Activated naive CD8-positive, alpha-beta T cell treated with anti-CD3 and anti-CD28 coated beads, Interleukin-2, amount 50 U/mL, for 16 hours (primary cell): ENCODE measurements around the gene RNASE2.
"Not testable (repeated sequence)": the region's sequence is repeated elsewhere in the genome, so short reads cannot be mapped to it uniquely, and the experiment has no call there.

Experiments
- DNase-seq: peaks from one replicate; pipeline ENCODE4 v3.0.0-alpha.2; 2020; ENCODE audit warnings: low read depth, low spot score

Gene RNASE2

DNA sequence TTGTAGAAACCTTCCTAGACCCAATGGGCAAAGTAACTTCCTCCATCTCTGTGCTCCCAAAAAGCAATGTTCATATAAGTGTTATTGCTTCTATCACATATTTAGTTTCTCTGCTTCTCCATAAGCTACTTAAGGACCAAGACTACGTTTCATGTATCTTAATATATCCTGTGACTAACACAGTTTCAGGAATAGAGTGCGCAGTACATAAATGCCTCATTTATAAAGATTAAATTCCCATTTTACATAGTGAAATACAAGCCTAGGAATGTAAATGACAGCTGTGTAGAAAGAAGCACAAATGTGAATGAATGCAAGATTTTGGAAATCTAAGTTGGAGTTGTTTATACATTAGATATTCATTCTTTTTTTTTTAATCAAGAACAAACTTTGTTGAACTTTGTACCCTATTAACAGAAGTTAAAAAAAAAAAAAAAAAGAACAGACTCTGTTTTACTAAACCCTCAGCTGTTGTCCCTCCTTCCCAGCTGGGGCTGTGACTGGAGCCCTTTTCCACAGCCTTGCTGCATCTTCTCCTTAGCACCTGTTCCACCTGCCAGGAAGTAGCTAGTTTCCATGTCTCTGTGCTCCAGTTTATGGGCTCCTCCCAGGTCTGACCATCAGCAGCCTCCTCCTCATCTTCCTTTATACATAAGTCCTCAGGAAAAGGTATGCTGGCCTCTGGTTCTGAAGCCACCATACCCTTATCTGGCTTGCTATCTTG lies 27.5 kb downstream of the RNASE2 start:
- no peak for DNase-seq

DNA sequence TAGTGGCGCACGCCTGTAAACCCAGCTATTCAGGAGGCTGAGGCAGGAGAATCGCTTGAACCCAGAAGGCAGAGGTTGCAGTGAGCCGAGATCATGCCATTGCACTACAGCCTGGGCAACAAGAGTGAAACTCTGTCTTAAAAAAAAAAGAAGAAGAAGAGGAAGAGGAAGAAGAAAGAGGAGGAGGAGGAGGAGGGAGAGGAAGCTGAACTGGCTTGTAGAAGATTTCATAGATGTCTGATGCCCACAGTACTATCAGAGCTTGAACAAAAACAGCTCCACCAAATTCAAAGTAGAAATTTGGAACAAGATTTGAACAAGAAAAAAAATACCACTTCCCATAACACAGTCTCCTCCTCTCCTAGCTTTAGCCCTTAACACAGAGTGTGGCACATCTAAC lies 30.4 kb downstream of the RNASE2 start:
- DNase-seq = not testable (repeated sequence)

DNA sequence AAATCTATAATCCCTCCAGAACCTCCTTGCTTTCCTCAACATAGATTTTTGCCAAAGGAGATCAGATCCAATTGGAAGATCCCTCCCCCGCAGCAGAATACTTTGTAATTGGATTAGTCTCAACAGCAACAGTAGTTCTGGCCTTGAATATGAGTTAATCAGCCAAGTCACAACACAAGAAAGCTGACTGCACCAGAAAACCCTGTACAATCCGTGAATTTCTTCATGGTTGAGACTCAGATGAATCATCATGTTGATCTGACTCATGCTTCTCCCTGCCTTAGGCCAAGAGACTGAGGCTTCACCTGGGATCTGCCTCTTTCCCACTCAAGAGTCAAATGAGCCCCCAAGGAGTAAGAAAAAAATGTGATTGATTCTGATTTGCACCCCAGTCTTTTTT lies 31.5 kb downstream of the RNASE2 start:
- DNase-seq = no peak

DNA sequence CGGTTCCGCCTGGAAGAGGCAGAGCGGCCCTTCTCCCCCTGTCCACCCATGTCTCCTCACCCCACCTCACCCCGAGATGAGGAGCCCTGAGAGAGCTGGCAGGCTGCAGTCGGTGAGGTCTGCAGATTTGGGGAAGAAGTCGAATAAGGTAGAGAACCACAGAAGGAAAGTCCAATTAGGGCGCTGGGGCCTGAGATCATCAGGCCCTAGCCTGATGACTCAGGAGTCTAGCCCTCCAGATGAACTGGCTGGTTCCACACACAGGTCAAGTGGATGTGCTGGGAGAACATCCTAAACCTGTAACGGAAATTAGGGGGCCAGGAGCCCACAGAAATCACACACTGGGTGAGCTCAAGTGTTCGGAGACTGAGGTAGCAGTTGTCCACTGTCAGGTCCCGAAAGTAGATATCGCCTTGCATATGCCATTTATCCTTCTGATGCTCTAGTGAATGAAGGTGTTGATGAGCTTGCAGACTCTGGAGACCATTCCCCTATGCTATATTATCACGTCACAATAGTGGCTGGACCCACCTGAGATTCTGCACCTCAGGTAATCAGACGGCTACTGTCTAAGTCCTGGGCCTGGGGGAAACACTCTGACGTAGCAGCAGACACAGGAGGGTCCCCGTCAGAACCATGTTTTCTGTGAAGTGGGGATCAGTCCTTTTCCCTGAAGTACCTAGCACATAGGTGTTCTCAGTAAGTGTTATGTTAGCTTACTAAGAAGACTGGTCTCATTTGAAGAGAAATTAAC lies 33.6 kb downstream of the RNASE2 start:
- no peak for DNase-seq

DNA sequence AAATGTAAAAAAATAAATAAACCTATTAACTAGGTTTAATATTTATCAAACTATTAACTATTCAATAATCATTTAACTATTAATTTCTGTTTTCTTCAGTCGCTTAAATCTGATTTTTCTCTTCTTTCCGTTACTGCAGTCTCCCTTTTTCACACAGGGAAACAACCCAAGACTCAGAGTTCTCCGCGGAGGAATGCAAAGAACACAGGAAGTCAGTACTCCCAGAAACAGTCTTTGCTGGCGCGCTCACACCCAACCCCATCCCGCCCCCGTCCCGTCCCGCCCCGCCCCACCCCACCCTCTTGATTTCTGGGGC lies 34.1 kb downstream of the RNASE2 start:
- no peak for DNase-seq

DNA sequence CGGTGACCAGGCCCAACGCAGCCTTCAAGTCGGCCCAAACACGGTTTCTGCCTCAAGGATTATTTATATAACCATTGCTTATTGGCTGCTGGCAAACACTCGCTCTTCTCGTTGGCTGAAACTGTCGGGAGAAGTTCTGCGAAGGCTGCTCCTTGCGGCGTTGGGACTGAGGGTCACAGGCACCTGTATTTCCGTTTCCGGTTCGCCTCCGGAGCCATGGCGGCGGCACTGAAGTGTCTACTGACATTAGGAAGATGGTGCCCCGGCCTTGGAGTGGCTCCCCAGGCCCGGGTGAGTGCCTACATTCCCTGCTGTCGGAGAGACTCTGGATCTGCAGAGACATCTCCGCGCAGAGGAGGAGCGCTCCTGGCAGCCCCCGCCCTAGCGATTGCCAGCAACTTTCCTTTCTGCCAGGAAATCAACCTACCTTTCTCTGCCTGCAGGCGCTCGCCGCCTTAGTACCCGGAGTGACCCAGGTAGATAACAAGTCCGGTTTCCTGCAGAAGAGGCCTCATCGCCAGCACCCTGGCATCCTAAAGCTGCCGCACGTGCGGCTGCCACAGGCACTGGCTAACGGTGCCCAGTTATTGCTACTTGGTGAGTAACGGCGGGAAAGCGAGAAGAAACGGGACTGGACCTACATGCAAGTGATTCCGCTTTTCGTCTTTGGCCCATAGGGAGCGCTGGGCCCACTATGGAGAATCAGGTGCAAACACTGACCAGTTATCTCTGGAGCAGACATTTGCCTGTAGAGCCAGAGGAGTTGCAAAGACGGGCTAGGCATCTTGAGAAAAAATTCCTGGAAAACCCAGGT lies 34.7 kb downstream of the RNASE2 start, which contains the start of gene METTL17:
Gene METTL17 (plus strand): TSS at position 194 of the 814 bp plus-strand sequence. CDS start 23 bp downstream, at position 217.
- peak; percentile 70 for DNase-seq

DNA sequence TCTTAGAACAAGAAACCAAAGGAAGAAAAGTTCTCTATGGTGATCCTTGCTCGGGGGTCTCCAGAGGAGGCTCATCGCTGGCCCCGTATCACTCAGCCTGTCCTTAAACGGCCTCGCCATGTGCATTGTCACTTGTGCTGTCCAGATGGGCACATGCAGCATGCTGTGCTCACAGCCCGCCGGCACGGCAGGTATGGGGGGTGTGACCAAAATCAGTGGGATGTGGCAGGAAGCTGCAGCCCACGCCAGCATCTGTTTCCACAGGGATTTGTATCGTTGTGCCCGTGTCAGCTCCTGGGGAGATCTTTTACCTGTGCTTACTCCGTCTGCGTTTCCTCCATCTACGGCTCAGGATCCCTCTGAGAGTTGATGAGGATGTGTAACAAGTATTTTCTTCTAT lies 41.2 kb downstream of the RNASE2 start:
- DNase-seq = no peak

DNA sequence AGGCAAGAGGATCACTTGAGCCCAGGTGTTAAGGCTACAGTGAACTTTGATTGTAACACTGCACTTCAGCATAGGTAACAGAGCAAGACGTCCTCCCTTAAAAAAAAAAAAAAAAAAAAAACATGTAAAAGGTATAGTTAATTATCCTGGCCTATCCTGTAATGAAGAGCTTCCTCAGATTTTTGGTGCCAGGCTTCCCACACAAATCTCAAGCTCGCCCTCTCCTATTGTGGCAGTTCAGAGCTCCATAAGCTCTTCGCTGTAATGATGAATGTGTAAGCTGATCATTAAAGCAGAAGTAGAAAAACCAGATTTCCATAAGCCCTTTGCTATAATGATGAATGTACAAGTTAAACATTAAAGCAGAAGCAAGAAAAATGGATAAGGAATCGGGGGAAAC lies 41.8 kb downstream of the RNASE2 start:
- no peak for DNase-seq

DNA sequence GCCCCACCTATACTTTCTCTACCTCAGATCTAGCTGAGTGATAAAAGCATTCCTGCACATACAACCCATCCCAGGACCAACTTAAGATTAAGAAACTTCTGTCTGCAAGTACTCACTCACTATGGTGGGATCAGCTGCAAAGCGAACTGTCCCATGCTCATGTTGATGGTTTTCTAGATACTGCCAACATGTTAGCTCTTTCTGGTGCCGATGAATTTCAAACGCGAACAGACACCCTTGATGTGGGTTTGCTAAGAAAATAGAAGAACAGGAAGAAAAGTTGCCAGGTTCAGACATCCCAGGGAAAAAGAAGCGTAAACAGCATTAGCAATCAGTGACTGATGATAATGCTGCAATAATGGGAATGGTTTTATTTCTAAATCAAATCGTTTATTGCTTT lies 42.3 kb downstream of the RNASE2 start:
- DNase-seq = no peak

DNA sequence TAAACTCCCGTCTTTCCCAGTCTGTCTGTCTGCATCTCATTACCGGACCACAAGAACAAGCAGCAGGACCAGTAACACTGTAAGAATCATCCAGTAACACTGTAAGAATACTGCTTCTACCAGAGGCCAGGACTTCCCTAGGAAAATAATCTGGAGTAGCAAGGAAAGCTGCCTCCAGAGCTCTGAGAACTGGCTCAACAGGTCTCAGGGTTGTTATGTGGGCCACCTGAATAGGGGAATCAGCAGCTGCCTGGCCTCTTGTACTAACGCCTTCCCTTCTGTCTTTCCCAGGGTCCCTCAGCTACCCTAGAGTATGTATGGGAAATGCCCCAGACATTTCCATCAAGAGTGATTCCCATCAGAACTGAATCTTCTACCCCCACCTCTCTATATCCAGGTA lies 42.9 kb downstream of the RNASE2 start:
- DNase-seq = no peak

DNA sequence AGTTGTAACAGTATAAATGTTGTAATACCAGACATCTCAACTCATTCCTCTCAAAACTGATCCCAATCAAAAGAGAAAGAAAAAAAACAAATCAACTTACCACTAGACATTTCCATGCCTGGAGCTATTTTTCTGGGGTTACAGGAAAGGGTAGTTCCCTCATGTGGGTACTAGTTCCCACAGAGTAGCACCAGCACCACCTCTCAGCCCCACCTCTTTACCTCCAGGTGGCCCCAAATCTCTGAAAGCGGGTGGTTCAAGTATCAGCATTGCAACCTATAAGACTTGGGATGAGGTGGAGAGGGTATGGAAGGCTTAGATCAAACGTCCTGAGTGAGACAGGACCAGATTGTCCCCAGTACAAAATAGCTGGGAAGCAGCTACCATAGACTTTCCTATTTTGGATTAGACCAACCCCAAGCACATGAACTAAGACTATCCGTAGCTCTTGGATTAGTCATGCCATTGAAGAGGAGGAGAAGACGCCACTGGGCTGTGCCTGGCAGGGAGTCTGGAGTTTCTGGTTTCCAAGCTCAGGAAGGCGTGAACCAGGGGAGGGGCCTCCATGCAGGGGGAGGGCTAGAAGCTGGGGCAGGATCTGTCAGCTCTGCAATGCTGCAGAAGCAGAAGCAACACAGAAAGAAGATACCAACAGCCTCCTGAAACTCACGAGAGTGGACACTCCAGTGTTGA lies 43.5 kb downstream of the RNASE2 start, which contains the start of gene SLC39A2:
Gene SLC39A2 (plus strand): TSS at position 620 of the 693 bp plus-strand sequence. CDS start 154 bp downstream, outside the sequence.
- no peak for DNase-seq

DNA sequence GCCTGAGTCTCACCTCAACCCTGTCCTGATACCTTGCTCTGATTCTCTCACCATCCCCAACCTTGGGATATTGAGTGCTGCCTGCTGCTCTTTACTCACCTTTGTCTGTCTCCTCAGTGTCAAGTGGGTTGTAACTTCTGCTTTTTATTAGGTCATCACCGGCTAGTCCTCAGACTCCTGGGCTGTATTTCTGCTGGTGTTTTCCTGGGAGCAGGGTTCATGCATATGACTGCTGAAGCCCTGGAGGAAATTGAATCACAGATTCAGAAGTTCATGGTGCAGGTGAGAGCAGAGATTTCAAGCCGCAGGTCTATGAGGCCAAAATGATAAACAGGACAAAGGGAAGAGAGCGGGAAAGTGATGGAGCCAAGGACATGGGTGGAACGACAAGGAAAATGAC lies 44.3 kb downstream of the RNASE2 start:
- no peak for DNase-seq

DNA sequence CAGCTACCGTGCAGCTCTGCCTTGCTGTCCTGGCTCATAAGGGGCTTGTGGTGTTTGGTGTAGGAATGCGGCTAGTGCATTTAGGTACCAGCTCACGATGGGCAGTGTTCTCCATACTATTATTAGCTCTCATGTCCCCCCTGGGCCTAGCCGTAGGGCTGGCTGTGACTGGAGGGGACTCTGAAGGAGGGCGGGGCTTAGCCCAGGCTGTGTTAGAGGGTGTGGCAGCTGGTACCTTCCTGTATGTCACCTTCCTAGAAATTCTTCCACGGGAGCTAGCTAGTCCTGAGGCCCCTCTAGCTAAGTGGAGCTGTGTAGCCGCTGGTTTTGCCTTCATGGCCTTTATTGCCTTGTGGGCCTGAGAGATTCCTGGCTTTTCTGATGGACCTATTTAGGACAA lies 45.9 kb downstream of the RNASE2 start:
- no peak for DNase-seq

DNA sequence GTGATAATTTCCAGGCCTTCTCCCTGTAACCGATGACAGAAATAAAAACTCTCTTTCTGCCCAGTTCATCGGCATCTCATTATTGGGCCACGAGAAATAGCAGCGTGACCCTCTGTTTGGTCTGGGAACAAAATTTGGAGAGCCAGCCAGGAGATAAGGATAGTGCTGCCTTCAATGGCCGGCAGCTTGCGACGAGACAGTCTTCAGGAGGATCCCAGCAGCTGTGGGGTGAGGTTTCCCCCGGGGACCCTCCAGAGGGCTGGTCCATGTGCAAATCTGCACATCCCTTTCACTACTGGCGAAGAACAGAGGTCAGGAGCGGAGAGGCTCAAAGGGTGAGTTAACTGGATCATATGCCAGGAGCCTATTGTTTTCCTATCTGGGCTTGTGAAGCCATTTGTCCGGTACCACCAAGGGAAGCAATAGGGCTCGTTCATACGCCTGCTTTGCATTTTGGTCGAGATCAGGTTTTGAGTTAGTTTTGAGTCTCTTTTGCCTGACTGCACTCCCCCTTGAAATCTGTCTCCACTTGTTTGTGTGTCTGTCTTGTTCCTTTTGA lies 48.6 kb downstream of the RNASE2 start:
- no peak for DNase-seq
